ENCODE data around the gene NFASC. TPM values are rescaled to one million over a fixed set of nuclear protein-coding genes. Genes with fewer than 3 reads are reported as not detected.

The NFASC gene
- total RNA-seq, 1 experiment from 2014 or later: 1.6 TPM

DNA sequence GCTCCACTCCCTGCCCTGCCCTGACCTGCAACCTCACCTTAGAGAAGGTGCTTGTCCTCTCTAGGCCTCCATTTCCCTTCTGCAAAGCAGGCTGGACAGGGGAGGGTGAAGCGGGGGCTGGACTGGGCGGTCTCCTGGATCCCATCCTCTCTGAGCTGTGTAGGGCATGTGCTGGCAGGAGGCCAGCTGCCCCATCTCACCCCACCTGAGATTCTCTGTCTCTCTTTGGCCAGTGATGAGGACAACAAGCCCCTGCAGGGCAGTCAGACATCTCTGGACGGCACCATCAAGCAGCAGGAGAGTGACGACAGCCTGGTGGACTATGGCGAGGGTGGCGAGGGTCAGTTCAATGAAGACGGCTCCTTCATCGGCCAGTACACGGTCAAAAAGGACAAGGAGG is 145.4 kb downstream of the NFASC start:
- DNase-seq (no peak), ATAC-seq (no peak)
- no peak overlapping the region for H2AFZ ChIP-seq (ENCODE audit: low read length)
- H3F3A ChIP-seq (ENCODE audit: low read length, unreplicated experiment): no peaks in the 10 kb centered on the region
- peaks cover 96% of the 10 kb centered on the region for H3K27me3 ChIP-seq (ENCODE audit: low read length)
- H3K4me1 ChIP-seq (ENCODE audit: insufficient read depth, low read length): no peaks in the 10 kb centered on the region
- no TSS peak for BruUV-seq (replicated peaks)
- no peak for TF ChIP-seq EZH2phosphoT487 (IDR thresholded peaks at IDR 0.05; ENCODE audit: borderline replicate concordance, low read length)
- ChIA-PET CTCF (no interaction called here), POLR2A (ENCODE audit: unreplicated experiment) (no interaction called here)
- H3K27ac ChIP-seq (ENCODE audit: low read length): no peak overlapping the region
- no peaks in the 10 kb centered on the region for H3K9me3 ChIP-seq (ENCODE audit: low read length)
- H3K4me2 ChIP-seq (ENCODE audit: low read length): no peak overlapping the region
- H3K79me2 ChIP-seq (ENCODE audit: low read length): no peaks in the 10 kb centered on the region
- no peaks in the 10 kb centered on the region for H3K9me2 ChIP-seq (replicated peaks; ENCODE audit: low read length)
- no peak overlapping the region for H3K9ac ChIP-seq (ENCODE audit: low read length)
- intact Hi-C loops (cut with micrococcal nuclease): no loop called here
- no peaks in the 10 kb centered on the region for H4K20me1 ChIP-seq (ENCODE audit: low read length)
- no peak overlapping the region for H3K4me3 ChIP-seq (ENCODE audit: low read length)
- H3K36me3 ChIP-seq (ENCODE audit: low read depth, low read length): no peaks in the 10 kb centered on the region

GRCh38 chr1:205016584-205016983 is 145.9 kb downstream of the NFASC start:
- Histone ChIP-seq H3K9ac (ENCODE audit: low read length) (no peak overlapping the region), H3K9me2 (replicated peaks; ENCODE audit: low read length) (no peaks in the 10 kb centered on the region), H3K9me3 (ENCODE audit: low read length) (no peaks in the 10 kb centered on the region), H3K27ac (ENCODE audit: low read length) (no peak overlapping the region), H3F3A (ENCODE audit: low read length, unreplicated experiment) (no peaks in the 10 kb centered on the region), H3K27me3 (ENCODE audit: low read length) (peaks cover 96% of the 10 kb centered on the region), H3K4me2 (ENCODE audit: low read length) (no peak overlapping the region), H4K20me1 (ENCODE audit: low read length) (no peaks in the 10 kb centered on the region), H3K79me2 (ENCODE audit: low read length) (no peaks in the 10 kb centered on the region), H3K4me3 (ENCODE audit: low read length) (no peak overlapping the region), H3K36me3 (ENCODE audit: low read depth, low read length) (no peaks in the 10 kb centered on the region), H3K4me1 (ENCODE audit: insufficient read depth, low read length) (no peaks in the 10 kb centered on the region), H2AFZ (ENCODE audit: low read length) (no peak overlapping the region)
- ATAC-seq (no peak), DNase-seq (no peak)
- no TSS peak for BruUV-seq (replicated peaks)
- intact Hi-C loops (cut with micrococcal nuclease): no loop called here
- CTCF ChIA-PET: no interaction called here
- POLR2A ChIA-PET (ENCODE audit: unreplicated experiment): no interaction called here
- TF ChIP-seq EZH2phosphoT487 (IDR thresholded peaks at IDR 0.05; ENCODE audit: borderline replicate concordance, low read length): no peak
- TF ChIP-seq, protein P1, sequence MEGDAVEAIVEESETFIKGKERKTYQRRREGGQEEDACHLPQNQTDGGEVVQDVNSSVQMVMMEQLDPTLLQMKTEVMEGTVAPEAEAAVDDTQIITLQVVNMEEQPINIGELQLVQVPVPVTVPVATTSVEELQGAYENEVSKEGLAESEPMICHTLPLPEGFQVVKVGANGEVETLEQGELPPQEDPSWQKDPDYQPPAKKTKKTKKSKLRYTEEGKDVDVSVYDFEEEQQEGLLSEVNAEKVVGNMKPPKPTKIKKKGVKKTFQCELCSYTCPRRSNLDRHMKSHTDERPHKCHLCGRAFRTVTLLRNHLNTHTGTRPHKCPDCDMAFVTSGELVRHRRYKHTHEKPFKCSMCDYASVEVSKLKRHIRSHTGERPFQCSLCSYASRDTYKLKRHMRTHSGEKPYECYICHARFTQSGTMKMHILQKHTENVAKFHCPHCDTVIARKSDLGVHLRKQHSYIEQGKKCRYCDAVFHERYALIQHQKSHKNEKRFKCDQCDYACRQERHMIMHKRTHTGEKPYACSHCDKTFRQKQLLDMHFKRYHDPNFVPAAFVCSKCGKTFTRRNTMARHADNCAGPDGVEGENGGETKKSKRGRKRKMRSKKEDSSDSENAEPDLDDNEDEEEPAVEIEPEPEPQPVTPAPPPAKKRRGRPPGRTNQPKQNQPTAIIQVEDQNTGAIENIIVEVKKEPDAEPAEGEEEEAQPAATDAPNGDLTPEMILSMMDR (conservative IDR thresholded peaks at IDR 0.05; ENCODE audit: low read depth, low read length): no peak
- TF ChIP-seq EZH2 (IDR thresholded peaks at IDR 0.05; ENCODE audit: low read length, unreplicated experiment): no peak

GRCh38 chr1:205017001-205017400 is 146.3 kb downstream of the NFASC start:
- BruUV-seq (replicated peaks): no TSS peak
- POLR2A ChIA-PET (ENCODE audit: unreplicated experiment): no interaction called here
- Histone ChIP-seq H3K27ac (ENCODE audit: low read length) (no peak overlapping the region), H3K79me2 (ENCODE audit: low read length) (no peaks in the 10 kb centered on the region), H3K9me2 (replicated peaks; ENCODE audit: low read length) (no peaks in the 10 kb centered on the region), H3K27me3 (ENCODE audit: low read length) (peaks cover 96% of the 10 kb centered on the region), H3K9ac (ENCODE audit: low read length) (no peak overlapping the region), H2AFZ (ENCODE audit: low read length) (no peak overlapping the region), H3K9me3 (ENCODE audit: low read length) (no peaks in the 10 kb centered on the region), H3K4me3 (ENCODE audit: low read length) (no peak overlapping the region), H3K4me2 (ENCODE audit: low read length) (no peak overlapping the region), H3K4me1 (ENCODE audit: insufficient read depth, low read length) (no peaks in the 10 kb centered on the region), H3F3A (ENCODE audit: low read length, unreplicated experiment) (no peaks in the 10 kb centered on the region), H3K36me3 (ENCODE audit: low read depth, low read length) (no peaks in the 10 kb centered on the region), H4K20me1 (ENCODE audit: low read length) (no peaks in the 10 kb centered on the region)
- TF ChIP-seq EZH2phosphoT487 (IDR thresholded peaks at IDR 0.05; ENCODE audit: borderline replicate concordance, low read length) (no peak), EZH2 (IDR thresholded peaks at IDR 0.05; ENCODE audit: low read length, unreplicated experiment) (no peak)
- TF ChIP-seq, protein P1 (conservative IDR thresholded peaks at IDR 0.05; ENCODE audit: low read depth, low read length): no peak
- CTCF ChIA-PET: no interaction called here
- intact Hi-C loops (cut with micrococcal nuclease): no loop called here
- DNase-seq: no peak
- ATAC-seq: no peak
